Psoas muscle (tissue), 8 donors: ENCODE measurements around the gene DMWD. TPM values are rescaled to one million over a fixed set of nuclear protein-coding genes. Genes with fewer than 3 reads are reported as not detected.
"Not testable (repeated sequence)": the region's sequence is repeated elsewhere in the genome, so short reads cannot be mapped to it uniquely, and the experiment has no call there.

Experiments used
- ATAC-seq, 4 donors: fragments of 200-7000 bp; cut with Tn5 transposase; one replicate each; pipeline ENCODE4 v1.9.1; 2020; ENCODE audit warnings: moderate library complexity in 3 of 4, mild to moderate bottlenecking in 2 of 4
- DNase-seq, 2 donors: peaks; one replicate each; pipeline ENCODE4 v3.0.0-alpha.2; 2020
- H3K27ac ChIP-seq: fragments of 200-600 bp; one replicate; pipeline ENCODE4 v1.8.0; 2022
- H3K27me3 ChIP-seq, 3 donors: fragments of 200-600 bp in 1 of 3; one replicate each; pipeline versions ENCODE4 v1.6.1 to v1.8.0; 2013 to 2022; ENCODE audit warnings: low read length in 2 of 3, mild to moderate bottlenecking in 2 of 3, moderate library complexity in 1 of 3; ENCODE audit not compliant: insufficient read depth in 3 of 3
- H3K36me3 ChIP-seq, 2 donors: fragments of 200-600 bp in 1 of 2; one replicate each; pipeline versions ENCODE4 v1.6.1 to v1.8.0; 2013 to 2022; ENCODE audit warnings: low read depth in 1 of 2, mild to moderate bottlenecking in 1 of 2, moderate library complexity in 1 of 2; ENCODE audit not compliant: insufficient read depth in 1 of 2
- H3K4me1 ChIP-seq: fragments of 200-600 bp; one replicate; pipeline ENCODE4 v1.8.0; 2022
- H3K4me3 ChIP-seq: fragments of 200-600 bp; one replicate; pipeline ENCODE4 v1.8.0; 2022; ENCODE audit warnings: mild to moderate bottlenecking
- H3K9me3 ChIP-seq: fragments of 200-600 bp; one replicate; pipeline ENCODE4 v1.8.0; 2022
- WGBS, 3 donors: extraction: QIAGEN DNeasy Blood & Tissue Kit; methylation state at CpG; one replicate each; pipeline versions ENCODE4 v1.1.6 to v1.1.7; 2013; 5-methylcytosine and 5-hydroxymethylcytosine counted together
- intact Hi-C, 2 donors: fragments of 100-400 bp; cut with DNase I; formaldehyde crosslinking; loops; one replicate each; pipeline versions ENCODE4 v1.11.0 to v1.14.2; 2022
- polyA plus RNA-seq, 3 donors: library from polyadenylated mRNA; stranded (reverse); fragments of 200-250 nt; gene quantifications; one replicate each; pipeline ENCODE4 v1.2.3, GENCODE V29; 2013
- total RNA-seq, 4 donors: library from RNA; stranded (reverse); fragmentation: NEBNext Ultra II Directional in 2 of 4; extraction: Animal tissue kit (Norgen Biotek cat#: 25700) in 2 of 4; gene quantifications; one replicate each; pipeline versions ENCODE4 v1.2.1 to v1.2.4, GENCODE V29; 2021 to 2023
- TF ChIP-seq, protein P1 (sequence below): fragments of 200-600 bp; IDR thresholded peaks from one replicate; pipeline ENCODE4 v1.8.0; 2022; ENCODE audit warnings: antibody characterized with exemption
- donor health status: healthy with polysubstance abuse.
- donor health status: DM: no; HTN: no; CAD: no; lungs with moderate emphysema.
- donor health status: Bipolar disorder and iron deficiency.
- donor health status: healthy.
- donor health status: DM: yes; HTN: yes; CAD: no.
- donor health status: DM: no; HTN: no; CAD: no.
- donor health status: DM: no; HTN: no; CAD: no.
- donor health status: DM: yes; HTN: yes; CAD: no.

The DMWD gene
- total and polyA plus RNA-seq, 7 donors = 38.4 to 104 (median 54.3) TPM

DNA sequence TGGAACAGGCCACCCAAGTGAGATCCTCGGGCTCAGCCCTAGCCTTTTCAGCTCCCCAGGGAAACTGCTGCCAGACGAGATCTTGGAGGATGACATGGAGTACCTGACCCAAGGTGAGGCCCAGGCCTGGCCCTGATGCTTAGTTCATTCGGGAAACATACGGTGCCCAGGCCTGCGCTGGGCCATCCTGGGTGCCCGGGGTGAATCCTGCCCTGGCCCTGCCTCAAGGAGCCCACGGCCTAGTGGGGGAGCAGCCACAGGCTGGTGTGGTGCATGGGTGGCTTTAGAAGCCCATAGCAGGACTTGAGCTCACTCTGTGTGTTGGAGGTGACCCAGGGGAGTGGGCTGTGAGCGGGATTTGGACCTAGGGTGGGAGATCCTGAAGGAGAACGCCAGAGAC, 33.7 kb downstream of the DMWD start:
- Histone ChIP-seq H3K9me3 (no peaks in the 10 kb centered on the region), H3K27ac (no peak overlapping the region), H3K4me1 (peaks cover 2% of the 10 kb centered on the region), H3K4me3 (no peak overlapping the region), H3K36me3 (no peaks in the 10 kb centered on the region), H3K27me3 (no peaks in the 10 kb centered on the region)
- TF ChIP-seq, protein P1, sequence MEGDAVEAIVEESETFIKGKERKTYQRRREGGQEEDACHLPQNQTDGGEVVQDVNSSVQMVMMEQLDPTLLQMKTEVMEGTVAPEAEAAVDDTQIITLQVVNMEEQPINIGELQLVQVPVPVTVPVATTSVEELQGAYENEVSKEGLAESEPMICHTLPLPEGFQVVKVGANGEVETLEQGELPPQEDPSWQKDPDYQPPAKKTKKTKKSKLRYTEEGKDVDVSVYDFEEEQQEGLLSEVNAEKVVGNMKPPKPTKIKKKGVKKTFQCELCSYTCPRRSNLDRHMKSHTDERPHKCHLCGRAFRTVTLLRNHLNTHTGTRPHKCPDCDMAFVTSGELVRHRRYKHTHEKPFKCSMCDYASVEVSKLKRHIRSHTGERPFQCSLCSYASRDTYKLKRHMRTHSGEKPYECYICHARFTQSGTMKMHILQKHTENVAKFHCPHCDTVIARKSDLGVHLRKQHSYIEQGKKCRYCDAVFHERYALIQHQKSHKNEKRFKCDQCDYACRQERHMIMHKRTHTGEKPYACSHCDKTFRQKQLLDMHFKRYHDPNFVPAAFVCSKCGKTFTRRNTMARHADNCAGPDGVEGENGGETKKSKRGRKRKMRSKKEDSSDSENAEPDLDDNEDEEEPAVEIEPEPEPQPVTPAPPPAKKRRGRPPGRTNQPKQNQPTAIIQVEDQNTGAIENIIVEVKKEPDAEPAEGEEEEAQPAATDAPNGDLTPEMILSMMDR = no peak
- intact Hi-C loops = no loop called here
- no peak for DNase-seq
- WGBS, 3 donors = 78 to 87% (median 78%) methylated on average over 9 of the region's 9 CpGs
- ATAC-seq = no peak

DNA sequence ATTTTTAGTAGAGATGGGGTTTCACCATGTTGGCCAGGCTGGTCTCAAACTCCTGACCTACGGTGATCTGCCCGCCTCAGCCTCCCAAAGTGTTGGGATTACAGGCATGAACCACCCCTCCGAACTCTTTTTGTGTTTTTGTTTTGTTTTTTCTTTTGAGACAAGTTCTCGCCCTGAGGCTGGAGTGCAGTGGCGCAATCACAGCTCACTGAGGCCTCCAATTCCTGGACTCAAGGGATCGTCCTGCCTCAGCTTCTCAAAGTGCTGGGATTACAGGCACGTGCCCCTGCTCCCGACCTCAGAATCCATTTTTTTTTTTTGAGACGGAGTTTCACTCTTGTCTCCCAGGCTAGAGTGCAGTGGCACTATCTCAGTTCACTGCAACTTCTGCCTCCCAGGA, 35.0 kb downstream of the DMWD start:
- Histone ChIP-seq H3K4me3 (no peak overlapping the region), H3K9me3 (no peaks in the 10 kb centered on the region), H3K4me1 (no peaks in the 10 kb centered on the region), H3K36me3 (no peaks in the 10 kb centered on the region), H3K27me3 (no peaks in the 10 kb centered on the region), H3K27ac (no peak overlapping the region)
- TF ChIP-seq, protein P1 = no peak
- ATAC-seq (no peak), DNase-seq (no peak)
- WGBS, 3 donors = 78 to 82% (median 80%) methylated on average over 9 of the region's 9 CpGs
- intact Hi-C loops = no loop called here

DNA sequence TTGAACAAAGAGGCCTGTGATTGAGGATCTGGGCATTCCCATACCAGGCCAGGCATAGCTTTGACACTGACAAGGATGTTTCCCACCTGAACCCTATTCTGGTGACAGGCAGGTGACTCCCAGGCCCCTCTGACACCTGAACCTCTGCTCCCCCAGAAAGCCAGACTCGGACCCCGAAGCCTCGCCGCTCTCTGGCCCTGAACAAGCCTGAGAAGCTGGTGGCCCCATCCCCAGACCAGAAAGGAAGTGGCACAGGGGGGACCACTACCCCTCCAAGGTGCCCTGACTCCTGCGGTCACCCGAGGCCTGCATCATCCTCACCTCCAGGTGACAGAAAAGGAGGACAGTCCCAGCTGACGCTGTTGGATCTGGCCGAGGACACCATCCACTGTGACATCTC, 38.3 kb downstream of the DMWD start:
- 91 to 97% (median 92%) methylated on average over 8 of the region's 8 CpGs for WGBS, 3 donors
- TF ChIP-seq, protein P1 = no peak
- Histone ChIP-seq H3K4me1 (no peaks in the 10 kb centered on the region), H3K27me3 (no peaks in the 10 kb centered on the region), H3K27ac (no peak overlapping the region), H3K9me3 (no peaks in the 10 kb centered on the region), H3K4me3 (no peak overlapping the region), H3K36me3 (no peaks in the 10 kb centered on the region)
- DNase-seq (no peak), ATAC-seq (no peak)
- intact Hi-C loops = no loop called here

DNA sequence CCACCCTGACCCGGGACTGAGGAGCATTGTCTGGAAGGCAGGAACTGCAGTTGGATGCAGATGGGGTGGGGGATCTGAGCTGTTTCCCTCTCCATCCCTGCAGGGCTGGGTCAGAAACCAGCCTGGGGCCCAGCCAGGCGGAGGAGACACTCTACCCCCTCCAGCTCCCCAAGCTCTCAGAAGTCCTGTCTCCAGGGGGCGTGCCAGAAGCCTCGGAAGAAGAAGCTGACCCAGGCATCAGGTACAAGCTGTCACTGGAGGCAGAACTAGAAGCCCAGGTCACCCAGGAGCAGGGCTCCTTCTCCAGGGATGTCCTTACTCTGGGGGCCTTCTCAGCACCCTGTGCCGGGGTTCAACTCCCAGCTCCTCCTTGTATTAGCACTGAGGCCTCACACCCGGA, 39.1 kb downstream of the DMWD start:
- no peak overlapping the region for H3K4me3 ChIP-seq
- no peaks in the 10 kb centered on the region for H3K27me3 ChIP-seq
- intact Hi-C loops = no loop called here
- H3K4me1 ChIP-seq = no peaks in the 10 kb centered on the region
- DNase-seq (no peak), ATAC-seq (no peak)
- TF ChIP-seq, protein P1 = no peak
- no peaks in the 10 kb centered on the region for H3K9me3 ChIP-seq
- 69 to 71% (median 70%) methylated on average over 6 of the region's 6 CpGs for WGBS, 3 donors
- no peaks in the 10 kb centered on the region for H3K36me3 ChIP-seq
- no peak overlapping the region for H3K27ac ChIP-seq

DNA sequence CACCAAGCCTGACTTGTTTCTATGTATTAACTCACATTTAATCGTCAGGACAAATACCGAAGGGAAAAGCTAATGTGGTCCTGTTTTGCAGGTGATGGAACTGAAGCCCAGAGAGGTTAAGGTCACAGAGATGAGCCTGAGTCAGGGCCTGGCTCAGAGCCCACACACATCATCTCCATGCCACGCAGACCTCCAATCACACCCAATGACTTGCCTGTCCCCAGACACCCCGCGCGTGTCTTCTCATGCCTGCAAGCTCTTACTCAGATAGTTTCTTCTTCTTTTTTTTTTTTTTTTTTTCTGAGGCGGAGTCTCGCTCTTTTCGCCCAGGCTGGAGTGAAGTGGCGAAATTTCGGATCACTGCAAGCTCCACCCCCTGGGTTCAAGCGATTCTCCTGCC, 40.0 kb downstream of the DMWD start:
- ATAC-seq (no peak), DNase-seq (no peak)
- TF ChIP-seq, protein P1 = no peak
- Histone ChIP-seq H3K4me3 (no peak overlapping the region), H3K9me3 (no peaks in the 10 kb centered on the region), H3K4me1 (no peaks in the 10 kb centered on the region), H3K27ac (no peak overlapping the region), H3K36me3 (no peaks in the 10 kb centered on the region), H3K27me3 (no peaks in the 10 kb centered on the region)
- intact Hi-C loops = no loop called here
- 93 to 94% (median 93%) methylated on average over 12 of the region's 12 CpGs for WGBS, 3 donors

DNA sequence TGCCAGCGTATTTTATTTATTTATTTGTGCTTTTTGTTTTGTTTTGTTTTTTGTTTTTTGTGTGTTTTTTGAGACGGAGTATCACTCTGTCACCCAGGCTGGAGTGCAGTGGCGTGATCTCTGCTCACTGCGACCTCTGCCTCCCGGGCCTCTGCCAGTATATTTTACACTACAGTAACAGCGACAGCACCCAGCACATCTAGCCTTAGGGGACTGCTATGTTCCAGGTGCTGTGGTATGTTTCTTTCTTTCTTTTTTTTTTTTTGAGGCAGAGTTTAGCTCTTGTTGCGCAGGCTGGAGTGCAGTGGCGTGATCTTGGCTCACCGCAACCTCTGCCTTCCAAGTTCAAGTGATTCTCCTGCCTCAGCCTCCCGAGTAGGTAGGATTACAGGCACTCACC, 41.2 kb downstream of the DMWD start:
- H3K27ac ChIP-seq, H3K9me3 ChIP-seq, H3K36me3 ChIP-seq, intact Hi-C loops, ATAC-seq, H3K4me3 ChIP-seq, H3K4me1 ChIP-seq, H3K27me3 ChIP-seq, DNase-seq: not testable (repeated sequence)
- WGBS, 3 donors = 88 to 89% (median 89%) methylated on average over 10 of the region's 10 CpGs
